Keratinocyte (primary cell): Measurements from ENCODE around the gene IRF2BP2. TPM values are rescaled to one million over a fixed set of nuclear protein-coding genes. Genes with fewer than 3 reads are reported as not detected.

Experiments used
- DNase-seq: peaks from one replicate; pipeline ENCODE4 v3.0.0-alpha.2; 2011; ENCODE audit warnings: low read depth, missing footprints, low spot score
- FAIRE-seq: peaks from 2 replicates; lab custom pipeline; 2011; peaks lifted over from hg19 to GRCh38; lab: Jason Lieb, UNC
- H2AFZ ChIP-seq: 2 replicates; pipeline ENCODE4 v1.6.0; 2012; ENCODE audit warnings: low read length, control low read depth, inconsistent platforms; ENCODE audit not compliant: control insufficient read depth
- H3K27ac ChIP-seq: 2 replicates; pipeline ENCODE4 v1.5.1; 2011; ENCODE audit warnings: low read length; ENCODE audit not compliant: control insufficient read depth, insufficient read depth
- H3K27me3 ChIP-seq: 3 replicates; pipeline ENCODE4 v1.6.0; 2011; ENCODE audit warnings: low read length; ENCODE audit not compliant: control insufficient read depth, insufficient read depth; ENCODE audit errors: extremely low read depth
- H3K36me3 ChIP-seq, 2 experiments: 2 replicates in 1 of 2; 3 replicates in 1 of 2; pipeline ENCODE4 v1.5.1; 2011; ENCODE audit warnings: low read length in 2 of 2, mild to moderate bottlenecking in 1 of 2; ENCODE audit not compliant: control insufficient read depth in 2 of 2, insufficient read depth in 2 of 2; ENCODE audit errors: extremely low read depth in 1 of 2
- H3K4me1 ChIP-seq: 3 replicates; pipeline ENCODE4 v1.5.1; 2011; ENCODE audit warnings: low read length; ENCODE audit not compliant: control insufficient read depth, insufficient read depth; ENCODE audit errors: extremely low read depth
- H3K4me2 ChIP-seq: 3 replicates; pipeline ENCODE4 v1.6.0; 2011; ENCODE audit warnings: low read depth, low read length; ENCODE audit not compliant: control insufficient read depth, insufficient read depth; ENCODE audit errors: extremely low read depth
- H3K4me3 ChIP-seq, 3 experiments: fragments of 200-600 bp in 1 of 3; sonication (generic) in 1 of 3; 2 replicates in 2 of 3; 3 replicates in 1 of 3; pipeline ENCODE4 v1.5.1; 2011 to 2016; ENCODE audit warnings: low read length in 3 of 3, mild to moderate bottlenecking in 3 of 3, control low read depth in 2 of 3, inconsistent platforms in 1 of 3, low read depth in 1 of 3, mixed read lengths in 1 of 3, mixed run types in 1 of 3, moderate library complexity in 1 of 3; ENCODE audit not compliant: control insufficient read depth in 2 of 3, insufficient read depth in 2 of 3; ENCODE audit errors: extremely low read depth in 1 of 3
- H3K79me2 ChIP-seq: 2 replicates; pipeline ENCODE4 v1.6.0; 2012; ENCODE audit warnings: low read length; ENCODE audit not compliant: control insufficient read depth, insufficient read depth
- H3K9ac ChIP-seq: 3 replicates; pipeline ENCODE4 v1.6.0; 2011; ENCODE audit warnings: low read length; ENCODE audit not compliant: control insufficient read depth, insufficient read depth; ENCODE audit errors: extremely low read depth
- H3K9me1 ChIP-seq: 3 replicates; pipeline ENCODE4 v1.6.0; 2011; ENCODE audit warnings: low read length; ENCODE audit not compliant: control insufficient read depth, insufficient read depth; ENCODE audit errors: extremely low read depth
- H3K9me3 ChIP-seq: 2 replicates; pipeline ENCODE4 v1.5.1; 2012; ENCODE audit warnings: low read depth, low read length; ENCODE audit not compliant: control insufficient read depth
- H4K20me1 ChIP-seq: 3 replicates; pipeline ENCODE4 v1.6.0; 2011; ENCODE audit warnings: low read length; ENCODE audit not compliant: control insufficient read depth, insufficient read depth; ENCODE audit errors: extremely low read depth
- EZH2 ChIP-seq: IDR thresholded peaks from one replicate; pipeline ENCODE4 v1.6.1; 2012; ENCODE audit warnings: inconsistent platforms, mild to moderate bottlenecking, low read length, moderate library complexity
- dilution Hi-C: fragments of 300-500 bp; cut with MboI; formaldehyde crosslinking; loops from one replicate; pipeline ENCODE4 v1.7.0; 2020; ENCODE audit warnings: low sequenced_read_pairs; ENCODE audit not compliant: extremely low pct_ligation_motif_present
- polyA plus RNA-seq, 5 experiments: library from polyadenylated mRNA; depleted of rRNA in 3 of 5; stranded (reverse) in 3 of 5; stranded (forward) in 1 of 5; unstranded in 1 of 5; fragments of >200 nt; gene quantifications; 1 replicate in 1 of 5; 2 replicates in 3 of 5; 3 replicates in 1 of 5; pipeline versions ENCODE4 v1.2.1 to v1.2.3, GENCODE V29; 2011 to 2012; ENCODE audit warnings: missing spikeins in 2 of 5, low read depth in 1 of 5, low replicate concordance in 1 of 5
- TF ChIP-seq, protein P1 (sequence below), 3 experiments: IDR thresholded peaks in 1 of 3; conservative IDR thresholded peaks in 1 of 3; optimal IDR thresholded peaks in 1 of 3; 2 replicates in 2 of 3; 3 replicates in 1 of 3; pipeline versions ENCODE3 to v1.5.1; 2011; ENCODE audit warnings: low read length in 3 of 3, mild to moderate bottlenecking in 3 of 3, moderate library complexity in 2 of 3, control low read depth in 1 of 3, inconsistent platforms in 1 of 3; ENCODE audit not compliant: insufficient read depth in 2 of 3; ENCODE audit errors: extremely low read depth in 1 of 3

The IRF2BP2 gene
- polyA plus RNA-seq, 1 donor (not counting 4 experiments of a cell fraction or from before 2014, with no cell fraction given): 29.9 TPM

DNA sequence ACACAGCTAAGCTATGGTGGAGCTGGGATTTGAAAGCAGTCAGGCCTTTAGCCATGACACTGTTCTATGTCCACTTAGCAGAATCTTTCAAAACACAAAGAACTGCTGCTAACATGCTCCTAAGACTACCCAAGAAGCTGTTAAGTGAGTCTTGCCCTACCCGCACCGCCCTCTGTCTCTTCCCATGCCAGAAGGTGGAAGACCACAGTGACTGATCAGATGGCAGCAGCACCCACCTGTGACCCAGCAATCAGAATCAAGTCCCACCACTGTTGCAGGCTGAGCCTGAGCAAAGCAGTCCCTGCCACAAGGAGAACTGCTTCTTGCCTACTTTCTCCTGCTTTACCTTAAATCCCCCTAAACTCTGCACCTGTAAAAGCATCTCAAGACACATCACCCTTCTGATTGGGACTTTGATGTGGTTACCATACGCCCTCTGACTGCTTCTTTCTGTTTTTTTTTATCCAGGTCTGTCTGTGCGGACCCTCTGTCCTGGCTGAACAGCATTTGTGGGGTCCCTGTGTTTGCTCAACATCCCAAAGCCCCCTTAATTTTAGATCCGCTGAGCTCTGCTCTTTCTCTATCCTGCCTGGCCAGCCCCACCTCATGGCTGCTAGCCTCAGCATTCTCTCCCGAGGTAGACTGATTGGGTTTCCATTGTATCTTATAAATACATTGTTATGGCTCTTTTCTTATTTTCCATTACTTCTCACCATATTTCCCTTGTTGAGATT is 16.0 kb downstream of the IRF2BP2 start:
- Histone ChIP-seq H3K27me3 (no peaks in the 10 kb centered on the region), H3K36me3 (no peaks in the 10 kb centered on the region), H3K9ac (no peak overlapping the region), H3K9me1 (no peaks in the 10 kb centered on the region), H3K27ac (no peak overlapping the region), H4K20me1 (no peaks in the 10 kb centered on the region), H3K79me2 (no peaks in the 10 kb centered on the region), H2AFZ (no peak overlapping the region), H3K4me3 (no peak overlapping the region), H3K4me1 (peaks cover 20% of the 10 kb centered on the region), H3K9me3 (no peaks in the 10 kb centered on the region), H3K4me2 (no peak overlapping the region)
- TF ChIP-seq EZH2: no peak
- TF ChIP-seq, protein P1, sequence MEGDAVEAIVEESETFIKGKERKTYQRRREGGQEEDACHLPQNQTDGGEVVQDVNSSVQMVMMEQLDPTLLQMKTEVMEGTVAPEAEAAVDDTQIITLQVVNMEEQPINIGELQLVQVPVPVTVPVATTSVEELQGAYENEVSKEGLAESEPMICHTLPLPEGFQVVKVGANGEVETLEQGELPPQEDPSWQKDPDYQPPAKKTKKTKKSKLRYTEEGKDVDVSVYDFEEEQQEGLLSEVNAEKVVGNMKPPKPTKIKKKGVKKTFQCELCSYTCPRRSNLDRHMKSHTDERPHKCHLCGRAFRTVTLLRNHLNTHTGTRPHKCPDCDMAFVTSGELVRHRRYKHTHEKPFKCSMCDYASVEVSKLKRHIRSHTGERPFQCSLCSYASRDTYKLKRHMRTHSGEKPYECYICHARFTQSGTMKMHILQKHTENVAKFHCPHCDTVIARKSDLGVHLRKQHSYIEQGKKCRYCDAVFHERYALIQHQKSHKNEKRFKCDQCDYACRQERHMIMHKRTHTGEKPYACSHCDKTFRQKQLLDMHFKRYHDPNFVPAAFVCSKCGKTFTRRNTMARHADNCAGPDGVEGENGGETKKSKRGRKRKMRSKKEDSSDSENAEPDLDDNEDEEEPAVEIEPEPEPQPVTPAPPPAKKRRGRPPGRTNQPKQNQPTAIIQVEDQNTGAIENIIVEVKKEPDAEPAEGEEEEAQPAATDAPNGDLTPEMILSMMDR (optimal IDR thresholded peaks at IDR 0.05 in 1 of 3, IDR thresholded peaks at IDR 0.05 in 1 of 3, conservative IDR thresholded peaks at IDR 0.05 in 1 of 3; ENCODE audit: extremely low read depth in 1 of 3, insufficient read depth in 2 of 3, low read length in 3 of 3): no peak
- DNase-seq (no peak), FAIRE-seq (no peak)
- dilution Hi-C loops: no loop called here

GRCh38 chr1:234593109-234593508 is 16.9 kb downstream of the IRF2BP2 start:
- no peaks in the 10 kb centered on the region for H3K79me2 ChIP-seq
- FAIRE-seq (no peak), DNase-seq (no peak)
- no peak overlapping the region for H3K9ac ChIP-seq
- no peaks in the 10 kb centered on the region for H4K20me1 ChIP-seq
- H3K4me2 ChIP-seq: no peak overlapping the region
- no peak overlapping the region for H2AFZ ChIP-seq
- dilution Hi-C loops: no loop called here
- H3K27ac ChIP-seq: no peak overlapping the region
- no peak overlapping the region for H3K4me3 ChIP-seq
- H3K27me3 ChIP-seq: no peaks in the 10 kb centered on the region
- no peaks in the 10 kb centered on the region for H3K36me3 ChIP-seq
- peaks cover 19% of the 10 kb centered on the region for H3K4me1 ChIP-seq
- no peaks in the 10 kb centered on the region for H3K9me3 ChIP-seq
- TF ChIP-seq, protein P1 (optimal IDR thresholded peaks at IDR 0.05 in 1 of 3, IDR thresholded peaks at IDR 0.05 in 1 of 3, conservative IDR thresholded peaks at IDR 0.05 in 1 of 3; ENCODE audit: extremely low read depth in 1 of 3, insufficient read depth in 2 of 3, low read length in 3 of 3): no peak
- TF ChIP-seq EZH2: no peak
- no peaks in the 10 kb centered on the region for H3K9me1 ChIP-seq
